HT1080 (cell line): ENCODE results near the gene OR51I1. TPM values are rescaled to one million over a fixed set of nuclear protein-coding genes. Genes with fewer than 3 reads are reported as not detected.

ENCODE experiments used
- total RNA-seq: library from RNA; depleted of rRNA; stranded (reverse); fragments of >200 nt; shearing (Covaris generic); gene quantifications from 2 replicates; pipeline ENCODE4 v1.2.3, GENCODE V29; 2014; rRNA removed

The OR51I1 gene
- total RNA-seq, 1 experiment from 2014 or later, result 3.1 TPM

Other genes with a start within 250 kb of the OR51I1 start
- gene OR51V1, start 240.8 kb downstream of the OR51I1 start, total RNA-seq, result not detected in 2 replicates
- not detected in 2 replicates for gene HBB, start 214.4 kb downstream of the OR51I1 start, total RNA-seq
- gene HBD, start 207.0 kb downstream of the OR51I1 start, total RNA-seq, result not detected in 2 replicates
- 0.31 TPM in 1 of 2 replicates, not detected in the other for gene HBG1, start 191.7 kb downstream of the OR51I1 start, total RNA-seq
- 15.1 and 19.5 TPM in 2 replicates for gene HBG2, start 186.7 kb downstream of the OR51I1 start, total RNA-seq
- 157 and 165 TPM in 2 replicates for gene HBE1, start 171.6 kb downstream of the OR51I1 start, total RNA-seq
- 21.5 and 33.4 TPM in 2 replicates for gene OR51B4, start 139.6 kb downstream of the OR51I1 start, total RNA-seq
- 4.4 and 5.8 TPM in 2 replicates for gene OR51B2, start 117.2 kb downstream of the OR51I1 start, total RNA-seq
- gene OR51B5, start 98.0 kb downstream of the OR51I1 start, total RNA-seq, result 118 and 147 TPM in 2 replicates
- not detected in 2 replicates for gene OR51B6, start 90.0 kb downstream of the OR51I1 start, total RNA-seq
- gene OR51M1, start 57.7 kb downstream of the OR51I1 start, total RNA-seq, result not detected in 2 replicates
- gene OR51Q1, start 19.4 kb downstream of the OR51I1 start, total RNA-seq, result not detected in 2 replicates
- 0.03 TPM in 1 of 2 replicates, not detected in the other for gene OR51I2, start 7.8 kb upstream of the OR51I1 start, total RNA-seq
- not detected in 2 replicates for gene OR52D1, start 47.2 kb upstream of the OR51I1 start, total RNA-seq
- not detected in 2 replicates for gene UBQLN3, start 68.4 kb upstream of the OR51I1 start, total RNA-seq
- 0.07 TPM in 1 of 2 replicates, not detected in the other for gene UBQLNL, start 75.2 kb upstream of the OR51I1 start, total RNA-seq
- gene OR52H1, start 107.0 kb upstream of the OR51I1 start, total RNA-seq, result not detected in 2 replicates
- not detected in 2 replicates for gene OR52B6, start 139.4 kb upstream of the OR51I1 start, total RNA-seq
- gene TRIM6, start 155.1 kb upstream of the OR51I1 start, total RNA-seq, result 3.6 and 4.8 TPM in 2 replicates
- gene TRIM34, start 183.5 kb upstream of the OR51I1 start, total RNA-seq, result 1.9 and 3.6 TPM in 2 replicates
- gene TRIM5, start 243.6 kb upstream of the OR51I1 start, total RNA-seq, result 22.5 and 29.2 TPM in 2 replicates
- gene TRIM22, start 248.3 kb upstream of the OR51I1 start, total RNA-seq, result 12.3 and 18.4 TPM in 2 replicates